ENCODE results near the gene DUS1L.

DNA sequence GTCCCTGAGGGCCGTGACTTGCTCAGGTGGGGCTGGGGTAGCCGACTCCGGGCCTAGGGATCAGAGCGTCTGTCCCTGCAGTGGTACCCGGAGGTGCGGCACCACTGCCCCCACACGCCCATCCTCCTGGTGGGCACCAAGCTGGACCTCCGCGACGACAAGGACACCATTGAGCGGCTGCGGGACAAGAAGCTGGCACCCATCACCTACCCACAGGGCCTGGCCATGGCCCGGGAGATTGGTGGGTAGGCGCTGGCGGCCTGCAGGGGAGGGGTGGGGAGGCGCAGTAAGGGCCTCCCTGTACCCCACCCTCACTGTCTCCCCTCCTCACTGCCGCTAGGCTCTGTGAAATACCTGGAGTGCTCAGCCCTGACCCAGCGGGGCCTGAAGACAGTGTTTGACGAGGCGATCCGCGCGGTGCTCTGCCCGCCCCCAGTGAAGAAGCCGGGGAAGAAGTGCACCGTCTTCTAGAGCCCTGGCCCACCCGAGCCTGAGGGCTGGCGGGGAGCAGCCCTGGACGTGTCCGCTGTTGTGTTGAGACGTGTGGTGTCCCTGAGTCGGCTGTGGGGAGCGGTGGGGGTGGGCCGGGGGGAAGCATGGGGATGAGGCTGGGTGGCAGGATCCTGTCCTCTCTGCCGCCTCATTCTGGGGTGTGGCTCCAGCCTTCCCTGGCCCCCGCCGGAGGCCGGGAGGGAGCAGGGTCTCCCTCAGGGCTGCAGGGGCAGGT is 32.1 kb downstream of the DUS1L start:
- TF ChIP-seq, protein P1, sequence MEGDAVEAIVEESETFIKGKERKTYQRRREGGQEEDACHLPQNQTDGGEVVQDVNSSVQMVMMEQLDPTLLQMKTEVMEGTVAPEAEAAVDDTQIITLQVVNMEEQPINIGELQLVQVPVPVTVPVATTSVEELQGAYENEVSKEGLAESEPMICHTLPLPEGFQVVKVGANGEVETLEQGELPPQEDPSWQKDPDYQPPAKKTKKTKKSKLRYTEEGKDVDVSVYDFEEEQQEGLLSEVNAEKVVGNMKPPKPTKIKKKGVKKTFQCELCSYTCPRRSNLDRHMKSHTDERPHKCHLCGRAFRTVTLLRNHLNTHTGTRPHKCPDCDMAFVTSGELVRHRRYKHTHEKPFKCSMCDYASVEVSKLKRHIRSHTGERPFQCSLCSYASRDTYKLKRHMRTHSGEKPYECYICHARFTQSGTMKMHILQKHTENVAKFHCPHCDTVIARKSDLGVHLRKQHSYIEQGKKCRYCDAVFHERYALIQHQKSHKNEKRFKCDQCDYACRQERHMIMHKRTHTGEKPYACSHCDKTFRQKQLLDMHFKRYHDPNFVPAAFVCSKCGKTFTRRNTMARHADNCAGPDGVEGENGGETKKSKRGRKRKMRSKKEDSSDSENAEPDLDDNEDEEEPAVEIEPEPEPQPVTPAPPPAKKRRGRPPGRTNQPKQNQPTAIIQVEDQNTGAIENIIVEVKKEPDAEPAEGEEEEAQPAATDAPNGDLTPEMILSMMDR (IDR thresholded peaks at IDR 0.05), result no peak
- TF ChIP-seq POLR2A (IDR thresholded peaks at IDR 0.05) (no peak), POLR2AphosphoS5 (IDR thresholded peaks at IDR 0.05) (no peak)
